ENCODE measurements around the gene PARVB. TPM values are rescaled to one million over a fixed set of nuclear protein-coding genes. Genes with fewer than 3 reads are reported as not detected.

The PARVB gene
- polyA plus RNA-seq, 1 donor (not counting 4 experiments of a cell fraction or from before 2014, with no cell fraction given) = 10.5 TPM

GRCh38 chr22:44026066-44026629 is 2.0 kb downstream of the PARVB start:
- Histone ChIP-seq H3K36me3 (ENCODE audit: control insufficient read depth in 2 of 2, extremely low read depth in 1 of 2, insufficient read depth in 2 of 2, low read length in 2 of 2) (no peaks in the 10 kb centered on the region), H3K9me1 (ENCODE audit: control insufficient read depth, extremely low read depth, insufficient read depth, low read length) (no peaks in the 10 kb centered on the region), H3K9ac (ENCODE audit: control insufficient read depth, extremely low read depth, insufficient read depth, low read length) (no peak overlapping the region), H4K20me1 (ENCODE audit: control insufficient read depth, extremely low read depth, insufficient read depth, low read length) (no peaks in the 10 kb centered on the region), H2AFZ (ENCODE audit: control insufficient read depth, low read length) (no peak overlapping the region), H3K79me2 (ENCODE audit: control insufficient read depth, insufficient read depth, low read length) (no peaks in the 10 kb centered on the region), H3K27me3 (ENCODE audit: control insufficient read depth, extremely low read depth, insufficient read depth, low read length) (peaks cover 7% of the 10 kb centered on the region), H3K9me3 (ENCODE audit: control insufficient read depth, low read depth, low read length) (no peaks in the 10 kb centered on the region), H3K4me1 (ENCODE audit: control insufficient read depth, extremely low read depth, insufficient read depth, low read length) (peaks cover 7% of the 10 kb centered on the region), H3K27ac (ENCODE audit: control insufficient read depth, insufficient read depth, low read length) (no peak overlapping the region), H3K4me3 (ENCODE audit: control insufficient read depth in 2 of 3, extremely low read depth in 1 of 3, insufficient read depth in 2 of 3, low read depth in 1 of 3, low read length in 3 of 3) (no peak overlapping the region), H3K4me2 (ENCODE audit: control insufficient read depth, extremely low read depth, insufficient read depth, low read depth, low read length) (no peak overlapping the region)
- FAIRE-seq = no peak
- no peak for TF ChIP-seq EZH2 (IDR thresholded peaks at IDR 0.05; ENCODE audit: low read length)
- no peak for TF ChIP-seq CTCF (optimal IDR thresholded peaks at IDR 0.05 in 1 of 3, IDR thresholded peaks at IDR 0.05 in 1 of 3, conservative IDR thresholded peaks at IDR 0.05 in 1 of 3; ENCODE audit: extremely low read depth in 1 of 3, insufficient read depth in 2 of 3, low read length in 3 of 3)
- dilution Hi-C loops (cut with MboI; ENCODE audit: extremely low pct_ligation_motif_present, low sequenced_read_pairs) = no loop called here
- DNase-seq (ENCODE audit: low read depth, low spot score) = no peak

DNA sequence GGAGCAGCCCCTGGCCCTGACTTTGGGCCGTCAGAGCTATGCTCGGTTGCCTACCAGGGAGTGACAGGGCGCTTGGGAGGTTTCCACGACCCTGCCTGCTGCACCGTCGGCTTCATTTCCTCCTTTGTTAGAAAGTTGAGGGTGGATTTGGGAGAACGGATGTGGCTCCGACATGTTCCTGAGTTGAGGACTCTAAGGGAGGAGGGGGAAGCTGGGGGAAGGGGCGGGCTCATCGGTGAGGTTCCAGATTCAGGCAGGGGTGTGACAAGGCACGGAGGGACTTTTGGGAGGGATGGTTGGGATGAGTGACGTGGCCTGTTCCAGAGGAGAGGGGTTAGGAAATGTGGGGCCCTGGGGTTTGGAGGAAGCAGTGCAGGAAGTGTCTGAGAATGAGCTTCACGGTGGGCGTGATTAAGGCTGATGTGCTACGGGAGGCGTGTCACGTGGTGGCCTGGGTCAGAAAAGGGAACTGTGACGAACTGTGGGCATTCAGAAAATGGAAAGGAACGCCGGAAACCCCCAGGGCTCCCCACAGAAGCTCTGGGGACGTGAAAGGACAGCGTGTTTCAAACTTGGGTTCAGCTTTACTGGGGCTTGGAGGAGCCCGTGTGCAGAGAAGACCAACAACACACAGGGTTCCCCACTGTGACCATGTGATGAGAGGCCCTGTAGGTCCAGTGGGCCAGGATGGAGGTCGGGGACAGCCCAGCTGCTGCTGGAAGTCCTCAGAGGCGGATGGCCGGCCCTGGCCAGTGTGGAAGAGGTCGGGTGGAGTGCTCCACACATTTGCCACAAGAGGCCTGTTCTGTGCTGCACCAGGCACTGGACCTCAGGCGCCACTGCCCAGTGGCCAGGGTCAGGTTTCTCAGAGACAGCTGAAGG is 2.8 kb downstream of the PARVB start:
- Histone ChIP-seq H3K4me3 (ENCODE audit: control insufficient read depth in 2 of 3, extremely low read depth in 1 of 3, insufficient read depth in 2 of 3, low read depth in 1 of 3, low read length in 3 of 3) (no peak overlapping the region), H3K4me1 (ENCODE audit: control insufficient read depth, extremely low read depth, insufficient read depth, low read length) (peaks cover 4% of the 10 kb centered on the region), H3K9me3 (ENCODE audit: control insufficient read depth, low read depth, low read length) (no peaks in the 10 kb centered on the region), H3K27ac (ENCODE audit: control insufficient read depth, insufficient read depth, low read length) (no peak overlapping the region), H3K9ac (ENCODE audit: control insufficient read depth, extremely low read depth, insufficient read depth, low read length) (no peak overlapping the region), H3K27me3 (ENCODE audit: control insufficient read depth, extremely low read depth, insufficient read depth, low read length) (peaks cover 7% of the 10 kb centered on the region), H3K79me2 (ENCODE audit: control insufficient read depth, insufficient read depth, low read length) (no peaks in the 10 kb centered on the region), H2AFZ (ENCODE audit: control insufficient read depth, low read length) (no peak overlapping the region), H3K36me3 (ENCODE audit: control insufficient read depth in 2 of 2, extremely low read depth in 1 of 2, insufficient read depth in 2 of 2, low read length in 2 of 2) (no peaks in the 10 kb centered on the region), H4K20me1 (ENCODE audit: control insufficient read depth, extremely low read depth, insufficient read depth, low read length) (no peaks in the 10 kb centered on the region), H3K4me2 (ENCODE audit: control insufficient read depth, extremely low read depth, insufficient read depth, low read depth, low read length) (no peak overlapping the region), H3K9me1 (ENCODE audit: control insufficient read depth, extremely low read depth, insufficient read depth, low read length) (no peaks in the 10 kb centered on the region)
- TF ChIP-seq EZH2 (IDR thresholded peaks at IDR 0.05; ENCODE audit: low read length) (no peak), CTCF (optimal IDR thresholded peaks at IDR 0.05 in 1 of 3, IDR thresholded peaks at IDR 0.05 in 1 of 3, conservative IDR thresholded peaks at IDR 0.05 in 1 of 3; ENCODE audit: extremely low read depth in 1 of 3, insufficient read depth in 2 of 3, low read length in 3 of 3) (no peak)
- DNase-seq (ENCODE audit: low read depth, low spot score) (no peak), FAIRE-seq (no peak)
- dilution Hi-C loops (cut with MboI; ENCODE audit: extremely low pct_ligation_motif_present, low sequenced_read_pairs) = no loop called here
